GM10847 (cell line): Measurements from ENCODE around the gene RUNX3.

Experiments
- POLR2A ChIP-seq: IDR thresholded peaks from 2 replicates; pipeline ENCODE4 v1.6.1; 2011; ENCODE audit not compliant: insufficient read length; ENCODE audit errors: extremely low read depth

The RUNX3 gene

GRCh38 chr1:24875257-24875656, 54.8 kb downstream of the RUNX3 start:
- no peak for TF ChIP-seq POLR2A

- TF ChIP-seq POLR2A, result no peak
Observed at GRCh38 chr1:24874611-24875234, 55.4 kb downstream of the RUNX3 start.

- TF ChIP-seq POLR2A, result no peak
Observed at GRCh38 chr1:24874056-24874455, 56.0 kb downstream of the RUNX3 start.

GRCh38 chr1:24873148-24873547, 56.9 kb downstream of the RUNX3 start:
- TF ChIP-seq POLR2A, result no peak

GRCh38 chr1:24872061-24872850, 57.8 kb downstream of the RUNX3 start:
- TF ChIP-seq POLR2A, result no peak

- TF ChIP-seq POLR2A, result no peak
Observed at GRCh38 chr1:24871306-24871901, 58.7 kb downstream of the RUNX3 start.

- TF ChIP-seq POLR2A, result no peak
Observed at GRCh38 chr1:24870551-24871195, 59.4 kb downstream of the RUNX3 start.

GRCh38 chr1:24868016-24868875, 61.8 kb downstream of the RUNX3 start:
- no peak for TF ChIP-seq POLR2A

GRCh38 chr1:24867084-24867870, 62.8 kb downstream of the RUNX3 start:
- TF ChIP-seq POLR2A, result no peak

- TF ChIP-seq POLR2A, result no peak
Observed at GRCh38 chr1:24866211-24867083, 63.6 kb downstream of the RUNX3 start.

- no peak for TF ChIP-seq POLR2A
Observed at GRCh38 chr1:24865587-24865986, 64.5 kb downstream of the RUNX3 start.

GRCh38 chr1:24865168-24865567, 64.9 kb downstream of the RUNX3 start:
- TF ChIP-seq POLR2A, result no peak

GRCh38 chr1:24864370-24864777, 65.7 kb downstream of the RUNX3 start:
- TF ChIP-seq POLR2A, result no peak
